HG03159 (cell line): ENCODE data around the gene RPS29.
"Not testable (repeated sequence)": the region's sequence is repeated elsewhere in the genome, so short reads cannot be mapped to it uniquely, and the experiment has no call there.

Source experiments
- ATAC-seq: cut with Tn5 transposase; IDR thresholded peaks from one replicate; pipeline ENCODE4 v1.9.1; 2021; ENCODE audit warnings: mild to moderate bottlenecking, moderate library complexity; ENCODE audit not compliant: unreplicated experiment

RPS29 gene

GRCh38 chr14:49598485-49599300 is 12.5 kb upstream of the RPS29 start, which contains the start of gene LRR1:
Gene LRR1 (plus strand): TSS chr14:49598940. CDS start chr14:49599021, 81 bp downstream.
- ATAC-seq: peak; percentile 60

GRCh38 chr14:49598189-49598484 is 12.0 kb upstream of the RPS29 start:
- ATAC-seq: no peak

GRCh38 chr14:49594347-49595091 is 8.3 kb upstream of the RPS29 start:
- no peak for ATAC-seq

- ATAC-seq: no peak
Measured at GRCh38 chr14:49593016-49593415, 6.8 kb upstream of the RPS29 start.

- ATAC-seq: no peak
Measured at GRCh38 chr14:49589387-49589786, 3.2 kb upstream of the RPS29 start.

GRCh38 chr14:49586673-49587460 is 687 bp upstream of the RPS29 start:
- peak; percentile 35 for ATAC-seq

DNA sequence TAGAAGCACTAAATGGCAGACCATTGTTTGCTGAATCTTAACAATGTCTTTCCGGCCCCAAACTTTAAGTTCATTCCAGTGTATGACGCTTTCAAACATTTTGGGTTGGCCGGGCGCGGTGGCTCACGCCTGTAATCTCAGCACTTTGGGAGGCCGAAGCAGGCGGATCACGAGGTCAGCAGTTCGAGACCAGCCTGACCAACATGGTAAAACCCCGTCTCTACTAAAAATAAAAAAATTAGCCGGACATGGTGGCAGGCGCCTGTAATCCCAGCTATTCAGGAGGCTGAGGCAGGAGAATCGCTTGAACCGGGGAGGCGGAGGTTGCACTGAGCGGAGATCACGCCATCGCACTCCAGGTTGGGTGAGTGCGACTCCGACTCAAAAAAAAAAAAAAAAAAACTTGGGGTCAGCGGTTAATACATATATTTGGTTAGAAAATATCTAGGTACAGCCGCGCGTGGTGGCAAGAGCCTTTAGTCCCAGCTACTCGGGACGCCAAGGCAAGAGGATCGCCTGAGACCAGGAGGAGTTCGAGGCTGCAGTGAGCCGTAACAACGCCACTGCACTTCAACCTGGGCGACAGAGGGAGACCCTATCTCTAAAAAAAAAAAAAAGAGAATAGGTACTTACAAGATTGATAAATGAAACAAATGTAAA is 1.1 kb downstream of the RPS29 start:
- not testable (repeated sequence) for ATAC-seq

DNA sequence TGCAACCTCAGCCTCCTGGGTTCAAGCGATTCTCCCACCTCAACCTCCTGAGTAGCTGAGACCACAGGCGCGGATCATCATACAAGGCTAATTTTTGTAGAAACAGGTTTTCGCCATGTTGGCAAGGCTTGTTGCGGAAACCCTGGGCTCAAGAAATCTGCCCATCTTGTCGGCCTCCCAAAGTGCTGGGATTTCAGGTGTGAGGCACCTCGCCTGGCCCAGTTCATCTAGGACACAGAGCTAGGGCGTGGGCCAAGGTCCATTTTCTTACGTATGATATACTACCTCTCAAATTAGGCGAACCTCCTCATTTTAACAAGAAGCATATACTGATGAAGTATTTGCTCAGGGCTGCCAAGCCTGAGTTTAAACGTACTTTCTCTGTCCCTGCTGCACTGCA is 2.1 kb downstream of the RPS29 start:
- no peak for ATAC-seq

DNA sequence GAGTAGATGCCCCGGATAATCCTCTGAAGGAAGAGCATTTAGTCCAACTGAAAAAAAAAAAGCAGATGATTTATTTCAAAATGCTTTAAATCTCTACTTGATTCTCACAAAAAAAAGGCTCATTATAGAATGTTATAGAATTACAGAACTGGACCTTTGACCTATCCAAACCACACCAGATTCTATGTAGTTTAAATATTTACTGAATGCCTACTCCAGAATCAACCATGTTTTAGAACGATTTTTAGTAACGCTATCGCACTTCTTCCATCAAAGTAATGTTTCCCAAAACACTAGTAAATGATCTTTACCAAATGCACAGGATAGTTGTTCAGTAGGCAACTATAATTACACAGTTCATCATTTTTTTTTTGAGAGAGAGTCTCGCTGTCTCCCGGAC is 2.6 kb downstream of the RPS29 start:
- no peak for ATAC-seq

DNA sequence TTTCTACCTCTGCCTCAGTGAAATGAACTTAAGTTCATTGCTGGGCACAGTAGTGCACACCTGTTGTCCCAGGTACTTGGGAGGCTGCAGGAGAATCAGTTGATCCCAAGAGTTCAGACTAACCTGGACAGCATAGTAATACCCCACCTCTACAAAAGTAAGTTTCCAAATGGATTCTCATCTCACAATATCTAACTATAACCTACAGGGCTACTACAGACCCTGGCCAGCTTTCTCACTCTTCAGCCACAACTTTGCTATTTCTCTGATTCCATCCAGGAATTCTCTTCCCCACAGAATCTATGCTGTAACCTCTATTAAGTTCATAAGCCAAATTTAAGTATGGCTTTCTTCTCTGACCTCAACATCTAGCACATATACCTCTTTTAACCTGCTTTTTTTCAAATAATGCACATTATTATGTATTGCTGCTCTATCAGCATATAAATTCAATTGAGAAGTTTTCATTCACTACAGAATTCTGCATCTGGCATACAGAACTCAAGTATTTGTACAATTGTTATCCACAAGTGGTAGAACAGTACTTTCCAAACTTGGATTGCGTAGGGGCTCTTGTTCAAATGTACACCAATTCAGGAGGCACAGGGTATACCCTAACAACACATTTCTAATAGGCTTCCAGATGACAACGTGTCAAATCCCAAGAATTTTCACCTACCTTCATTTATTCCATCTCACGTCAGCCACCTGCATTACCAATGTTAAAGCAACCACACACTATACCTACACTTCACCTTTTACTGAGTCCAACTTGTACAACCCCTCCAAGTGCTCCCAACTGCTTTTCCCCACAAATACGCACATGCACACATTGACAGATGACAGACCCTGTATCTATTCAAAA is 3.8 kb downstream of the RPS29 start:
- no peak for ATAC-seq

DNA sequence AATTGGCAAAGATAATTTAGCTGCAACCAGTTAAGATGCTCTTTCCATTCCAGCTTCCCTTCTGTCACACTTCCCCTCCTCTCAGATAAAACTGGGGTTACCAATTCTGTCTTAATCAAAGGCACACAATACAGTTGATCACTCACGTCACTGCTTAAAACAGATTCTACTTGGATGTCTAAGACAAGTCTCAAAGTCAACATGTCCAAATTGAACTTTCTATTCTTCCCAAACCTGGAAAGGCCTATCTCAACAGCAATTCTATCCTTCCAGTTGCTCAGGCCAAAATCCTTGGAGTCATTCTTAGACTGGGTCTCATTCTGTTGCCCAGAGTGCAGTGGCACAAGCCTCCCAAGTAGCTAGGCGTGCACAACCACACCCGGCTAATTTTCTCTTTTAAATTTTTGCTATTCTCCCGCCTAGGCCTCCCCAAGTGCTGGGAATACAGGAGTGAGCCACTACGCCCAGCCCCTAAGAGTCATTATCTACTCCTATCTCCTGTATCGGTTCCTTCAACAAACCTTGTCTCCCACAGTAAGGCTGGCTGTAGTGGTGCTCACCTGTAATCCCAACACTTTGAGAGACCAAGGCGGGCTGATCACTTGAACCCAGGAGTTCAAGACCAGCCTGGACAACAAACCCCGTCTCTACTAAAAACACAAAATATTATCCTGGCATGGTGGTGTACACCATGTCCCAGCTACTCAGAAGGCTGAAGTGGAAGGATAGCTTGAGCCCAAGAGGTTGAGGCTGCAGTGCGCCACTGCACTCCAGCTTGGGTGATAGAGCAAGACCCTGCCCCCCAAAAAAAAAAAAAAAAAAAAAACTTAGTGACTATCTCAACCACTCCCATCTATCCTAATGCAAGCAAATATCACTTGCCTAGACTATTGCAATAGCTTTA is 4.7 kb downstream of the RPS29 start:
- no peak for ATAC-seq

GRCh38 chr14:49579841-49580240 is 6.3 kb downstream of the RPS29 start:
- ATAC-seq: no peak

DNA sequence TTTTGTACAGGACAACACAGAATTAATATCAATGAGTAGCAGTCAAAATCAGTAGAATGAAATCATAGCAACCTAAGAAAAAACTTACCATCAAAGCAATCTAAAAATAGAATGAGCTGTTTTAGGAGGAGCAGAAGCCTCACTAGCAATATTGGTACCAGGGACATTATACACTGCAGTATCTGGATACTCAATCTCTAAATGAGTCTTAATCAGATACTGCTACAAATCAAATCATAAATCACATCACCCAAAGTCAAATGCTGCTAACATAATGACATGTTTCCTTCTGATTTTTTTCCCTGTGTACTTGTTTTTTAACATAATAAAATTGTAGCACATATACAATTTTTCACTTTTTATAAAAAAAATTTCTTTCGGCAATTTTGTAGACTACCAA is 8.0 kb downstream of the RPS29 start:
- no peak for ATAC-seq

- ATAC-seq: no peak
Measured at GRCh38 chr14:49574038-49574437, 12.1 kb downstream of the RPS29 start.

GRCh38 chr14:49569281-49569680 is 16.9 kb downstream of the RPS29 start:
- no peak for ATAC-seq

GRCh38 chr14:49566714-49567113 is 19.5 kb downstream of the RPS29 start:
- ATAC-seq: no peak

GRCh38 chr14:49559979-49560768 is 26.0 kb downstream of the RPS29 start:
- no peak for ATAC-seq

DNA sequence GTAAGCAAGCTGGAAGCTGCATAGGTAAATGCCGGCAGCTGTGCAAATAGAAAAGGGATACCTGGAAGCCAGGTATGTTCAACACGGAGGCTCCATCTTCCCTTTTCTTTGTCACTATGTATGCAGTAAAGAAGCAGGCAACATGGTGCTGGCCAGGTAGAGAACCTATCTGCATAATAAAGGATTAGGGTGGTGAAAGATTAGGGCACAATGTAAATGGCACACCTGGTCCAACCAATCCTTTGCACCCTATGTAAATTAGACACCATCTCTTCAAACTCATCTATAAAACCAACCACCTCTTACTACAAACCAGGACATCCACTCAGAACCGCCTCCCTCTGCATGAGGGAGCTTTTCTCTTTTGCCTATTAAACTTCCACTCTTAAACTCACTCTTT is 32.3 kb downstream of the RPS29 start:
- no peak for ATAC-seq
